Erythroblast (primary cell): Measurements from ENCODE around the gene WHRN.

Experiments
- GATA1 ChIP-seq: IDR thresholded peaks from 2 replicates; pipeline ENCODE4 v1.6.1; 2011; ENCODE audit warnings: low read depth, mild to moderate bottlenecking, control low read depth, low read length, moderate library complexity
- POLR2A ChIP-seq: IDR thresholded peaks from 2 replicates; pipeline ENCODE4 v1.6.1; 2011; ENCODE audit warnings: mild to moderate bottlenecking, low read length

GRCh38 chr9:114411452-114411851 is 93.8 kb downstream of the WHRN start:
- TF ChIP-seq POLR2A (no peak), GATA1 (no peak)
